Panc1 (cell line): Measurements from ENCODE around the gene MLNR. TPM values are rescaled to one million over a fixed set of nuclear protein-coding genes. Genes with fewer than 3 reads are reported as not detected.

Experiments used
- ATAC-seq: fragments of 200-7000 bp; cut with Tn5 transposase; 2 replicates; pipeline ENCODE4 v1.9.1; 2020; ENCODE audit warnings: mild to moderate bottlenecking, moderate library complexity
- BruUV-seq: library from RNA; stranded (reverse); fragments of 400-500 nt; replicated peaks from 2 replicates; lab custom pipeline; 2021; lab: Mats Ljungman, UMichigan
- CTCF ChIA-PET: fragments of 300-600 bp; sonication (Branson Sonifier 250); formaldehyde crosslinking; loops from one replicate; lab custom pipeline; 2022; ENCODE audit warnings: antibody characterized with exemption; lab: Charles Lee
- POLR2A ChIA-PET: fragments of 300-600 bp; sonication (Branson Sonifier 250); formaldehyde crosslinking; loops from one replicate; lab custom pipeline; 2022; ENCODE audit warnings: antibody characterized with exemption; lab: Charles Lee
- DNase-seq: peaks from one replicate; pipeline ENCODE4 v3.0.0-alpha.2; 2010; ENCODE audit warnings: low read depth, low spot score
- H3K27ac ChIP-seq: 2 replicates; pipeline ENCODE4 v1.5.1; 2011; ENCODE audit warnings: mild to moderate bottlenecking, low read length, inconsistent platforms
- H3K27me3 ChIP-seq: fragments of 200-500 bp; sonication (Bioruptor generic); 2 replicates; pipeline ENCODE4 v1.6.0; 2014; ENCODE audit warnings: low read length, inconsistent platforms; ENCODE audit not compliant: control insufficient read depth, insufficient read depth
- H3K36me3 ChIP-seq: fragments of 200-500 bp; sonication (Bioruptor generic); 2 replicates; pipeline ENCODE4 v1.5.1; 2014; ENCODE audit warnings: inconsistent platforms, mild to moderate bottlenecking, low read length, moderate library complexity; ENCODE audit not compliant: control insufficient read depth, insufficient read depth
- H3K4me1 ChIP-seq: 2 replicates; pipeline ENCODE4 v1.5.1; 2011; ENCODE audit warnings: inconsistent platforms, mild to moderate bottlenecking, low read length, moderate library complexity; ENCODE audit not compliant: control insufficient read depth, insufficient read depth
- H3K4me3 ChIP-seq, 2 experiments: 2 replicates each; pipeline ENCODE4 v1.5.1; 2011 to 2012; ENCODE audit warnings: low read depth in 2 of 2, low read length in 2 of 2, mild to moderate bottlenecking in 2 of 2, inconsistent platforms in 1 of 2, moderate library complexity in 1 of 2
- H3K9me3 ChIP-seq: fragments of 200-500 bp; sonication (Bioruptor generic); 2 replicates; pipeline ENCODE4 v1.5.1; 2014; ENCODE audit warnings: low read depth, mild to moderate bottlenecking, inconsistent platforms, low read length, moderate library complexity; ENCODE audit not compliant: control insufficient read depth, insufficient read depth
- POLR2AphosphoS5 ChIP-seq: IDR thresholded peaks from 2 replicates; pipeline ENCODE4 v1.6.1; 2012; ENCODE audit warnings: mild to moderate bottlenecking, low read depth, low read length, moderate library complexity
- REST ChIP-seq, 2 experiments: IDR thresholded peaks; 2 replicates each; pipeline ENCODE4 v1.6.1; 2011 to 2012; ENCODE audit warnings: low read depth in 2 of 2, control low read depth in 1 of 2, low read length in 1 of 2, mild to moderate bottlenecking in 1 of 2, moderate library complexity in 1 of 2; ENCODE audit not compliant: insufficient read depth in 1 of 2
- SIN3A ChIP-seq: IDR thresholded peaks from 2 replicates; pipeline ENCODE4 v1.6.1; 2012; ENCODE audit warnings: low read depth, mild to moderate bottlenecking, low read length, moderate library complexity, borderline replicate concordance; ENCODE audit not compliant: insufficient read depth
- TCF7L2 ChIP-seq: IDR thresholded peaks from 2 replicates; pipeline ENCODE4 v1.6.1; 2011; ENCODE audit warnings: mild to moderate bottlenecking, low read depth, low read length, inconsistent platforms
- in situ Hi-C: cut with HindIII; loops from 2 replicates; pipeline ENCODE4 v1.10.0; 2016; ENCODE audit warnings: low sequenced_read_pairs, low pct_unique_long_range_greater_than_20kb
- intact Hi-C: fragments of 100-400 bp; cut with micrococcal nuclease; formaldehyde crosslinking; loops from one replicate; pipeline ENCODE4 v1.10.0; 2022; ENCODE audit not compliant: unreplicated experiment
- total RNA-seq: library from RNA; stranded (reverse); gene quantifications from one replicate; pipeline ENCODE4 v1.2.1, GENCODE V29; 2021; ENCODE audit not compliant: unreplicated experiment
- TF ChIP-seq, protein P1 (sequence below): fragments of 450-650 bp; IDR thresholded peaks from 2 replicates; pipeline ENCODE4 v1.5.1; 2017; ENCODE audit warnings: mild to moderate bottlenecking

The MLNR gene
- total RNA-seq, 1 experiment from 2014 or later, result 0.62 TPM

- no peak overlapping the region for H3K4me3 ChIP-seq
- no TSS peak for BruUV-seq
- H3K27me3 ChIP-seq, result no peaks in the 10 kb centered on the region
- no peak for ATAC-seq
- H3K9me3 ChIP-seq, result no peaks in the 10 kb centered on the region
- no peaks in the 10 kb centered on the region for H3K4me1 ChIP-seq
- TF ChIP-seq TCF7L2, result no peak
- TF ChIP-seq, protein P1, sequence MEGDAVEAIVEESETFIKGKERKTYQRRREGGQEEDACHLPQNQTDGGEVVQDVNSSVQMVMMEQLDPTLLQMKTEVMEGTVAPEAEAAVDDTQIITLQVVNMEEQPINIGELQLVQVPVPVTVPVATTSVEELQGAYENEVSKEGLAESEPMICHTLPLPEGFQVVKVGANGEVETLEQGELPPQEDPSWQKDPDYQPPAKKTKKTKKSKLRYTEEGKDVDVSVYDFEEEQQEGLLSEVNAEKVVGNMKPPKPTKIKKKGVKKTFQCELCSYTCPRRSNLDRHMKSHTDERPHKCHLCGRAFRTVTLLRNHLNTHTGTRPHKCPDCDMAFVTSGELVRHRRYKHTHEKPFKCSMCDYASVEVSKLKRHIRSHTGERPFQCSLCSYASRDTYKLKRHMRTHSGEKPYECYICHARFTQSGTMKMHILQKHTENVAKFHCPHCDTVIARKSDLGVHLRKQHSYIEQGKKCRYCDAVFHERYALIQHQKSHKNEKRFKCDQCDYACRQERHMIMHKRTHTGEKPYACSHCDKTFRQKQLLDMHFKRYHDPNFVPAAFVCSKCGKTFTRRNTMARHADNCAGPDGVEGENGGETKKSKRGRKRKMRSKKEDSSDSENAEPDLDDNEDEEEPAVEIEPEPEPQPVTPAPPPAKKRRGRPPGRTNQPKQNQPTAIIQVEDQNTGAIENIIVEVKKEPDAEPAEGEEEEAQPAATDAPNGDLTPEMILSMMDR, result no peak
- TF ChIP-seq SIN3A, result no peak
- no peak for TF ChIP-seq POLR2AphosphoS5
- no peak for TF ChIP-seq REST (IDR thresholded peaks at IDR 0.05; ENCODE audit: insufficient read depth in 1 of 2, low read depth in 2 of 2, low read length in 1 of 2)
- peaks cover 5% of the 10 kb centered on the region; the same call in 1 of the 2 replicates for H3K36me3 ChIP-seq
- H3K27ac ChIP-seq, result no peak overlapping the region
- CTCF ChIA-PET, result no interaction called here
- no peak for DNase-seq
- in situ Hi-C loops (no loop called here), intact Hi-C loops (no loop called here)
- POLR2A ChIA-PET, result no interaction called here
Measured at GRCh38 chr13:49183672-49184325, 36.3 kb upstream of the MLNR start.

- ATAC-seq, result no peak
- H3K36me3 ChIP-seq, result peaks cover 5% of the 10 kb centered on the region; the same call in 1 of the 2 replicates
- no TSS peak for BruUV-seq
- ChIA-PET CTCF (no interaction called here), POLR2A (no interaction called here)
- TF ChIP-seq REST (IDR thresholded peaks at IDR 0.05; ENCODE audit: insufficient read depth in 1 of 2, low read depth in 2 of 2, low read length in 1 of 2), result no peak
- no peak for TF ChIP-seq SIN3A
- TF ChIP-seq, protein P1, result no peak
- TF ChIP-seq TCF7L2, result no peak
- TF ChIP-seq POLR2AphosphoS5, result no peak
- DNase-seq, result no peak
- H3K4me3 ChIP-seq, result no peak overlapping the region
- H3K9me3 ChIP-seq, result no peaks in the 10 kb centered on the region
- in situ Hi-C loops, result no loop called here
- intact Hi-C loops, result no loop called here
- H3K27ac ChIP-seq, result no peak overlapping the region
- H3K4me1 ChIP-seq, result no peaks in the 10 kb centered on the region
- H3K27me3 ChIP-seq, result no peaks in the 10 kb centered on the region
Measured at GRCh38 chr13:49184621-49185020, 35.5 kb upstream of the MLNR start.
